GM18907 (cell line): ENCODE data around the gene MPPED2.

Experiments
- ATAC-seq: cut with Tn5 transposase; IDR thresholded peaks from one replicate; pipeline ENCODE4 v1.9.1; 2021; ENCODE audit warnings: mild to moderate bottlenecking, moderate library complexity; ENCODE audit not compliant: unreplicated experiment

MPPED2 gene

DNA sequence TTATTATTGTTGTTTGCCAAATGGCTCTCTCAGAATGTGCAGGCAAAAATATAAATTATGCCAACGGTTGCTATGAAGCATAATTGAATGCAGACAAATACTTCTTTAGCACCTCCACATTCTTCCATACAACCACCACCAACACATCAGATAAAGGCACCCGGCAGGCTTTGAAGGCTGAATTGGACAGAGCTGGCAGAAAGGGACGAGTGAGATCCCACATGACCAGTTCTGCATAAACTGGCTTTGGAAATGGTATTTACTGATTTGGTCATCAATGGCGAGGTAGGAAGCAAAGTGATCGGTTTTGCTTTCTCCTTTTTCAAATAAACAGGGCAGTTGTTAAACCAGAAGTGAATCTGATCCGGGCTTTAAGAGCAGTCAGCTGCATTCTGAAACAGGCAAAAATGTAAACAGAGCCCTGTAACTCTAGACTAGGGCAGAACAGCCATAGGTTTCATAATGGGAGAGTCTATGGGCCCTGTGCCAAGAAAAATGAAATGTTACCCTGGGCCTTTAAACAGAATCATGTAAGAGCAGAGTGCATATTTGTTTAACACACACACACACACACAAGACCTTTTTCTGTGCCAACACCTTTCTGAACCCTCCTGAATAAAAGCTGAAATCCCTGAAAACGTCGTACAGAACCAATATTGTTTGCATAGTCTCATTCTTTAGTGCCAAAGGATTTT is 97.7 kb downstream of the MPPED2 start:
- no peak for ATAC-seq

DNA sequence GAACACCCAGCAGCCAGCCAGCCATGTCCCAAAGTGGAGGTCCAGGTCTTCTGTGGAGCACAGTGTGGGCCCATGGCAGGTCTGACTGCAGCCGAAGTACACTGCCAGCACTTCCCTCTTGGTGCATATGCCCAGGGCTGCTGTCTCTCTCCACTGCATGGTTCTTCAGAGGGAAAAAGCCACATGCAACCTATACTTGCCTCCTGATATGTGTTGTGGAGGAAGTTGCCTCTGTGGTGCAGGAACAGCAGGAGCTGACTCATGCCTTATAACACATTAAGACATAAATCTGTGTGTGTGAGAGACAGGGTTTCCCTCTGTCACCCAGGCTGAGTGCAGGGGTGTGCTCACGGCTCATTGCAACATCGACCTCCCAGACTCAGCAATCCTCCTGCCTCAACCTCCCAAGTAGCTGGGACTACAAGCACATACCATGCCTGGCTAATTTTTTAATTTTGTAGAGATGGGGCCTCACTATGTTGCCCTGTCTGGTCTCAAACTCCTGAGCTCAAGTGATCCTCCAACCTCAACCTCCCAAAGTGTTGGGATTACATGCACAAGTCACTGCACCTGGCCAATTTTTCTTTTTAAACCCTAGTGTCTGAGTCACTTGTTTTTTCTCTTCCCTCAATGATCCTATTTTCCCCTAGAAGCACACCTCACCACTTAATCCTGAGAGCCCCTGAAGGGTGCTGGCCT is 98.8 kb downstream of the MPPED2 start:
- ATAC-seq = no peak

DNA sequence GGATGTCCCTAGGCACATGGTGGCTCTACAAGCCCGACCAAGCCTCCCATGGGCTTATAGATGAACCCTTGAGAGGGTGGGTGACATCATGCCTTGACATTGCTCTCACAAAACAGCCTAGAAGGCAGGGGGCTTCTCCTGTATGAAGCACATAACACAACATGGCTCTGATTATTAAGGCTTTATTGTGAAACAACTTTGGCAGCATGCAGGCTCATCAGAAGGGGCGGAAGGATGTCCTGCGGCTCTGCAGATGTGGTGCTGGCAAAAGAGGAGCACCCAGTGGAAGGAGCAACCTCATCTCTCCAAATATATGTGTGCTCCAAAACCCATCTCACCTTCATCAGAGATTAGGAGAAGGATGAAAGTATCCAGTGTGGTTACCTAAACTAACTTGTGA is 100.4 kb downstream of the MPPED2 start:
- ATAC-seq = no peak

DNA sequence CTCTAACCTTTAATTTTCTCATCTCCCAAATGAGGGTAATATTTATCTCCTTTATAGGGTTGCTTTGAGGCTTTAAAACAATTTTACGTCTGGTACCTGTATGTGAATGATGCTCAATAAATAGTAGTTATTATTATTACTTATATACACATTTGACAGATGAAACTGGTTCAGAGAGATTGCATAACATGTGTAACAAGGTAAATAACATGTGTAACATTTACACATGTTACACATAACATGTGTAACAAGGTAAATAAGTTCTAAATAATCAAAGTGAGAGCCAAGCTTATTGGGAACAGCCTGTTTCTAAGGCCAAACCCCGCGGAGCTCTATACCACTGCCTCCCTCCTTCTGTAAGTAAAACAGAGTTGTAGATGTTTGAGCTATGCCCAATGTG is 100.9 kb downstream of the MPPED2 start:
- ATAC-seq = no peak

DNA sequence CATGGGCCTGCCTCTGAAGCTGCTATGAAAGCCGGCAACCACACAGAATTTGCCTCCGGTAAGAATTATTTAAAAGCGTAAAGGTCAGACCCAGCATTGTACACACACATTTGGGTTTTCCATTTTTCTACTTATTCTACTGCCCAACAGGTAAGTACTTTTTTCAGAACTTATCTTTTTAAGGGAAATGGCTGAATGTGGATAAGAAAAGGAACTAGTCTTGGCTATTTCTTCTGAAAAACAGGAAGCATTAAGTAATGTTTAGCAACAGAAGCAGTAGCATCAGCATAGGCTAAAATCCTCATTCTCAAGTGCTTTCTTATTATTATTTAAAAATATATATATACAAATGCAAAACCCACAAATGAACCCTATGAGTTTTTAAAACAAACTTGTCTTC is 103.1 kb downstream of the MPPED2 start:
- ATAC-seq = no peak

DNA sequence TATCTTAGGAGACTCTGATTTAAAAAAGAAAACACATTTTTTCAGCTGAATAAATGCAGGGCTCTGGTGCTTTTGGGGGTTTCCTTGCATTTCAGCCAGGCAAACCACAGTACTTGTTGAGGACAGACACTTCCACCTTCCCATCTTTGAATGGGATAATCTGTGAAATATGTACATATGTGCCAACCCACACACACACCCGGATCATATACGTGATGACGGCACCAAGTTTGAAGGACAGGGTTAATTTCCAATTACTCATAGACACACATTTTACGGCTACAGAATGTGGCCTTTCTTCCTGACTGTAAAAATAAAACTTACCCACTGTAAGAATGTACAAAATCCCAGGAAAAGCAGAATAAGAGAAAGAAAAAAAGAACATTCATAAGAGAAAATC is 104.4 kb downstream of the MPPED2 start:
- no peak for ATAC-seq

DNA sequence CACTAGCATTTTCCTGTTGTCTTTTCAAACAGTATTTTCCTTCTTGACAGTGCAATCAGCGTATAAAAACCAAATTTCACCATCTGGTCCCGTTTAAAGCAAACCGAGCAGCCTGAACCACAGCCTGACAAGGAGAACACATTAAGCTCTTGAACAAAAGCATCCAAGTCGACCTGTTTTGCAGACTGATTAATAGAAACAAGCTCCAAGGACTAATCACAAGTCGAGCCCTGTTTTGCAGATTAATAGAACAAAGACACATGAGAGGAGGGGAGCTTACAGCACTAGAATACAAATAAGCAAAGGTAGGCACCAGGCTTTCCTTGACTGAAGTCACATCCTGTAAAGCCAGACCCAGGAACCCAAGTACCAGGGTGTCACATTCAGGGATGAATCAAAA is 104.8 kb downstream of the MPPED2 start:
- ATAC-seq = no peak

DNA sequence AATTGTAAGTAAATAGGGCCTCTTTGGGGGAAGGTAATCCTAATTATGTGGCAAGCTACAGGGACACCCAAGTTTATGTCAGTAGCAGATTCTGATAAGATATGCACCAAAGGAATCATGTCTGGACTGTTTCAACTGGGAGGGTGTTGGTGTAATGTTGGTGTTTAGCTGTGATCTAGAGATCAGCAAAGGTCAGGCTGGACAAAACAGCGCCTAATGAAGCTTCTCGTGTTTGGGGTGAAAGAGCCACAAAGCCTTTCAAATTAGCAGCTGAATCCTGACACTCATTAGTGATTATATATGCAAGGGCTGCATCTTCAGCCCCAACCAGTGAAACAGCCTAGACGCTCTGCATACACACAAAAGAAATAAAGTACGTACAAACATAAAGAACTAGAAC is 106.3 kb downstream of the MPPED2 start:
- no peak for ATAC-seq

DNA sequence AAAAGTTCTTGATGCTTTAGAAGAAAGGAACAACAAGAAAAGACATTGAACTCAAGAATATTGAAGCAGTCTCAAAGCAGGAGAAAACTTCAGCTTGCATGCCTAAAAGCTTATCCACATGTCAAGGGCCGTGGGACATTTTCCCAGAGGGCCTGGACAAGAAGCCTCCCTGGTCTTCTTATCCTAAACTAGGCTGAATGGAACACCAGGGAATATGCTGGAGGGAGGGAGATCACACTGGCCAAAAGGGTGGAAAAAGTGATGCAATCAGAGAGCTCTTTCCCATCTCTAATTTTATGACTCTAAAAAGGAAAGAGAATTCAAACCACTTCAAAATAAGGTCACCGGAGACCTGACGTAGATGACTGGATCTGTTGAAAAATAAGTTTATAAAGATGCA is 107.2 kb downstream of the MPPED2 start:
- ATAC-seq = no peak

DNA sequence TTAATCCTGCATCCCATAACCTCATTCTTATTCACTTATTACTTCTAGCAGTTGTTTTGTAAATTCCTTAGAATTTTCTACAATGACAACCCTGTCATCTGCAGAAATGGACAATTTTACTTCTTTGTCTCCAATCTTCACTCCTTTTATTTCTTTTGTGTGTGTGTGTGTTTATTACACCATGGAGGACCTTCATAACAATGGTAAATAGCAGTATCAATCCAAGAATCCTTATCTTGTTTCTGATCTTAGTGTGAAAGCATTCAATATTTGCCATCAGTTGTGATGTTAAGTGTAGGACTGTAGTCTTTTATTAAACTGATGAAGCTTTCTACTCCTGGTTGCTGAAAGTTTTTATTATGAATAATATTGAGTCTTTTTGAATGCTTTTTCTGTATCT is 109.1 kb downstream of the MPPED2 start:
- no peak for ATAC-seq

DNA sequence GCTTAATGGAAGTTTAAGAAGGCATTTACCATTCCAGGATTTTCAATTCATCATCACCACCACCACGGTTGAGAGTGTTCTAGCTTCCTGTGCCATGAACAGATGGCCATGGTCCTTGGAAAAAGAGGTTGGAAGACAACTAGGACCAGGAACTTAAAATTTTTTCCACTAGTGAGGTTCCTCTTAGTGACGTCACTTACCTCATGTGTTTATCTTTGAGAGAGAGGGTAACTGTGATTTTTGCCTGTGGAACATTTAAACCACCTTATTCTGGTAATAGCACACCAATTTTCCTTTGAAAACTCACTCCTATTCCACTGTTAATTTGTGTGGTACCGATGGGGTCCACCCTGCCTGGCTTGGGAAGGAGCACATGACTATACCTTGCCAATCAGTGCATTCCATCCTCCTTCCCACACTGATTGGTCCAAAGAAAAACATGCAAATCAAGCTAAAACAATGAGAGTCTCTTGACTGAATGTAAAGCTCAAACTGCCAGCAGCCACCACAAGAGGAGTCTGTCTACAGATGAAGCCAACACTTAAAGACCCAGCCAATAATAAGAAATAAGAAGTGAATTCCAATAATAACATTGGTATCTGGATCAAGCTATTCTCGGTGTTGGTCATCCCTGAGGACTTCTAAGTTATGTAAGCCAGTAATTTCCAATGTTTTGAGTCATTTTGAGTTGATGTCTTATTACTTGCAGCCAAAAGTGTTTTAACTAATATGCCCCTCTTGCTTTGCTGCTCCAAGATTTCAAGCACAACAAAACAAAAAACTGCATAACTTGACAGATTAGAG is 111.8 kb downstream of the MPPED2 start:
- ATAC-seq = no peak

DNA sequence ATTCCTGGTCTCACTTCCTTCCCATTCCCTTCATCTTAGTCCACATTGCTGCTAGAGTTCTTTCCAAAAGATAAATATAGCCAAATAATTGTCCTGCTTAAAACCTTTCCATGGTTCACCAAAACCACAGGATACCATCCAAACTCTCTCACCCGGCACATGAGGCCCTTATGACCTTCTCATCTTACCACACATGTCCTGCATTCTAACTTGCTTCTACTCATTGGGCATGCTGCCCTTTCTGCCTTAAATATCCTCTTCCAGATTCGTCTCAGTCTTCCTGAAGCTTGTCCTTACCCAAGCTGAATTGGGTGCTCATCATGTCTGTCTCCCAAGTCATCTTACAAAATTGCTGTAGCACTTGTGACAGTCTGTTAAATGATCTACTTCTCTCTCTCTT is 114.9 kb downstream of the MPPED2 start:
- no peak for ATAC-seq

DNA sequence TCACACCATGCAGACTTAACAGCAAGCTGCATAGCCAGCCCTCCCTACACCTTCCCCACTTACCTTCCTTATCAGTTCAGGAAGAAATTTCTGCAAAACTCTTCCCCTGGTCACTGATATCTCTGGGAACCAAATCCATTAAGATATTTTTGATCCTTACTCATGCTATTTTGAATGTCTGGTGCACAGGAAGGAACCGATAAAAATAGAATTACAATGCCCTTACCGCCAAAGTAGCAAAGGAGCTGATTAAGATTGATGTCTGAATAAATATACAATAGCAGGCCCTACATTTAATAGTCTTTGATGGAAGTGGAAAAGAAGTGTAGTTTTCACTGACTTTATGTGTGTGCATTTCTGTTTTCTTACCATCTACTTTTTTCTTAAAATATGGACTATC is 117.3 kb downstream of the MPPED2 start:
- ATAC-seq = no peak

DNA sequence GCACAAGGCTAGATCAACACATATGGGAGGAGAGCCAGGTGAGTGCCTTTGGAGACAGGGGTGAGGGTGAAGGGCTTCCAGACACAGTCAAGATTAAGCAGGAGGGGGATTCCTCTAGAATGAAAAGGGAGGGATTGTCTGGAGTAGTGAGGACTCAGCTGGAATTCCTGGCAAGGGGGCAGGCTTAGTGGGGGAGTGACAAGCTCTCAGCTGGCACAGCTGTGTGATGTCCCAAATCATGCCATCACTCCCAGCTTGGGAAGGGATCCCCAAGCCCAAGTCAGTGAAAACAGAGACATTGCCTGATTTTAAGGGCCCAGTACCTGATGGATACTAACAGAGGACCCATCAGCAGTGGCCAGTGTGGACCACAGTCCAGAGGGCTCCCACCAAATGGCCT is 119.0 kb downstream of the MPPED2 start:
- ATAC-seq = no peak

DNA sequence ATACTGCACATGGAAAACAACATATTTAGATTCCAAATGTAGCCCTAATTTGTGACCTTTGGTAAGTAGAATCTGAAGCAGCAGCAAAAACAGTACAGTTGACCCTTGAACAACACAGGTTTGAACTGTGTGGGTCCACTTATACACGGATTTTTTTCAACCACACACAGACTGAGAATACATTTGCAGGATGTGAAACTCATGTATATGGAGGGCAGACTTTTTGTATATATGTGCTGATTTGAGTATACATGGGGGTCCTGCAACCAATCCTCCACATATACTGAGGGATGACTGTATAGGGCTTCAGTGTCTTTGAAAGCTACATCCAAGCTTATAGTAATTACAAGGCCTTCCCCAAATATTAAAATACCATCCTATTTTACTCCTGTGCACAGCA is 120.5 kb downstream of the MPPED2 start:
- no peak for ATAC-seq

DNA sequence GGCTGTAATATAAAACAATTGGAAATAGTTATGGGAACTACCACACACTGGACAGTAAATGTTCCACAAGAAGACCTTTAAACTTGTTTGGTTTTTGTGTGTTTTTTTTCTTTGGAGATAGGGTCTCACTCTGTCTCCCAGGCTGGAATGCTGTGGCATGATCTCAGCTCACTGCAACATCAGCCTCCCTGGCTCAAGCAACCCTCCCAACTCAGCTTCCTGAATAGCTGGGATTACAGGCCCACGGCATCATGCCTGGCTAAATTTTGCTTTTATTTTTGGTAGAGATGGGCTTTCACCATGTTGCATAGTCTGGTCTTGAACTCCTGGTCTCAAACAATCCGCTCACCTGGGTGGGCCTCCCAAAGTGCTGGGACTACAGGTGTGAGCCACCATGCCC is 121.0 kb downstream of the MPPED2 start:
- ATAC-seq = no peak

DNA sequence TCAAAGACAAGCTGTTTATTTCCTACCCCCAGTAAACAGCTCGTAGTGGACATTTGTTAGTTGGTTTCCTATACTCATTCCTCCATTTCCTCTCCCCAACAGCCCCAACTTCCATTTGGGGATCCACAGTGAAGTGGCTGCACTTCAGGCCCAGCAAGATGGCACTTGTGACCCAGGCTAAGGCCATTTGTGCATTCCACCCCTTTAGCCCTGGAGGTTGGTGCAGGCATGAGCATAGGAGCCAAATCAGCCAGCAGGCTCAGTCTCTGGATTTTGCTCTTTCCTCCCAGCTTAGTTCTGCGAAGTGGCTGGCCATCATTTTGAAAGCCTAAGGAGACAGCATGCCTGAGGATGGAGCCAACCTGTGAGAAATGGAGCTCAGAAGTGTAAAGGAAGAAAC is 122.9 kb downstream of the MPPED2 start:
- ATAC-seq = no peak

DNA sequence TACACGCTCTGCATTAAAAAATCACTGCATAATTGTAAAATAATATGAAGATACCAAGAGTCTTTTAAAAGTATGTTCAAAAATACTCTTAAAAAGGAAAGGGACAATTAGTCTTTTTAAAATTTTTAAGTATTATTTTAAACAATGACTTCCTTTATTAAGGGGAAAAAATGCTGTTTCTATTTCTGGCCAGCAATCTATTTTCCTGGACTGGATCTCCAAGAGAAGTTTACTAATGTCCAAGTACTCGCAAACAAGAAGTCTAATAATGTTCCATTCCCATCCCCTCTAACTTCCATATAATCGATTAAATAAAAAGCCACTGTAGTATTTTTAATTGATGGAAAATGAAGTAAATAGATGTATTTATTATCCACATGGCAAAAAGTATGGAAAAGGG is 123.7 kb downstream of the MPPED2 start:
- ATAC-seq = no peak

DNA sequence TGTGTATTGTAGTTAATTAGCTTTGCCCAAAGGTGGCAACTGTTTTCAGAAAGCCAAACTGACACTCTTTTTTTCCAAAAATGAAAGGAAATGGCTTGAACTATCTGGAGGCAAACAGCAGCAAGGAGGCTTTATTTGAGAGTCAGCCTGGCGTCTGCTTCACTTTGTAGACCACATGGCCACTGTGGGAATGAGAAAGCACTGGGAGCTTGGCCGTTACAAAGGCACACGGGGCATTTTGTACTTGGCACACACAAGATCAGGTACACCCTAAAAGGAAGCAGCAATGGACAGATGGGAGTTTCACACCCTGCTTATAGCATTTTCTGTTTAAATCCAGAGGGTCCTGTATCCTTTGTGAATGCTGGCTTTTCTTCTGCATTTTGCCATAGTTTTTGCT is 126.3 kb downstream of the MPPED2 start:
- ATAC-seq = no peak

DNA sequence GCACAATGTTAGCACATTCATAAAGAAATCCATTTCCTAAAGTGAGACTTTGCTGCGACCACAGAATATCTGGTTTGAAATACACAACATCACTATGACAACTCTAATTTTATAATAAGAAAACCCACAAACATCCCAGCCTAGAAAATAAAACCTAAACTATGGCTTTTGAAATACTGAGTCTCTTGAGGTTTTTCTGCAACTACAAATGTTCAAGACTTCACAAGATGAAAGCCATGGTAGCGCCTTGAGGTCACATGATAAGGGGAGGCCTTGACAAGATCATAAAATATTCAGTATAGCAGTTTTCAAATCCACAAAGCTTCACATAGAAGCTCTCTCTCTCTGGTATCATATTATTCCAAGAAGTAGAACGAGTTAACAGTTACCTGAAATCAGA is 126.8 kb downstream of the MPPED2 start:
- ATAC-seq = no peak

DNA sequence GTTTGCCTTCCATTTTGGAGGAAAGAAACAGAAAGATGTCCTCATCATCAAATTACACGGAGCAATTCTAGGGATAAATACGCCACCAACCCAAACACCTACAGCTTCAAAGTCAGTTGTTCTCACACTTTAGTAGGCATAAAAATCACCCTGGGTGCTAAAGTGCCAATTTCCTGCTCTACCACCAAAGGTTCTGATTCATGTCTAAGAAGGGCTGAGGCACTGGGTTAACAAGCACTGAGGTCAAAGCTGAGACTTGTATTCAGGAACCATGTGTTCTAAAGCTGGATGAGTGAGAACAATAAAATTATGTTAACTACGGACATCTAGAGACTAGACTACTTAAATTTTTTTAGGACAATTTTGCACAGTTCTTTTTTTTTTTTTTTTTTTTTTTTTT is 127.6 kb downstream of the MPPED2 start:
- ATAC-seq = no peak

DNA sequence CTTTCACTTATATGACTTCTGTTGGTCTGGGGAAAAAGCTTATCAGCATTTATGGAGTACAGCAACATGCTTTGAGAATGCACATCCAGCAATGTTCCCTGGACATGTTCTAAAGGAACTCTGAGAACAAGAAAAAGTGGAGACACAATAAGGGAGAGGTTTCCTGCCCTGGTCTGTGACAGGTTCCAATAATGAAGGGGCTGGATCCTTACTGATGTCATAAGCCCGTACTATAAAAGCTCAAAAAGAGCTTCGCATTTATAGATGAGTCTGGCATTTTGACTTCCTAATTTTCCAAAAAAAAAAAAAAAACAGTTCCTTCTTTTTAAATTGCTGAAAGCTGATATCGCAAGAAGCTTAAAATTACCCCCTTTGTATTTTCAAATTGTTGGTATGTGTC is 129.1 kb downstream of the MPPED2 start:
- no peak for ATAC-seq
